Measurements from ENCODE around the gene DYNLT4. TPM values are rescaled to one million over a fixed set of nuclear protein-coding genes. Genes with fewer than 3 reads are reported as not detected.

Gene DYNLT4
- total and polyA plus RNA-seq, 10 donors: 0.15 to 2.1 (median 0.82) TPM; not detected in 3

- H3K36me3 ChIP-seq: no peaks in the 10 kb centered on the region
- no peak overlapping the region for H3K4me3 ChIP-seq
- intact Hi-C loops (cut with DNase I; ENCODE audit: low total_unique reads): no loop called here
- H3K4me1 ChIP-seq: peaks cover 0 to 7% (median 6%) of the 10 kb centered on the region in 6 donors
- no peak overlapping the region for H3K27ac ChIP-seq
- TF ChIP-seq CTCF (IDR thresholded peaks at IDR 0.05 in 8 of 11, conservative IDR thresholded peaks at IDR 0.05 in 3 of 11) (no peak), POLR2AphosphoS5 (IDR thresholded peaks at IDR 0.05) (no peak), POLR2A (IDR thresholded peaks at IDR 0.05) (no peak)
- no peaks in the 10 kb centered on the region for H3K9me3 ChIP-seq
- H3K27me3 ChIP-seq (replicated peaks in 1 of 7): no peaks in the 10 kb centered on the region
- WGBS, 5 donors: 73 to 84% (median 75%) methylated on average over 7 of the region's 7 CpGs
- peak; percentile 61 for DNase-seq
These were observed 16.0 kb downstream of the DYNLT4 start for GRCh38 chr1:44790968-44791801.

- intact Hi-C loops (cut with DNase I; ENCODE audit: low total_unique reads): loop anchor here (5.0 to 10.0 kb wide), 2 partner anchors 34 to 53 kb away; partner anchors contain the start of genes KIF2C and RNU5D-1
- Histone ChIP-seq H3K27me3 (replicated peaks in 1 of 7) (no peaks in the 10 kb centered on the region), H3K9me3 (no peaks in the 10 kb centered on the region), H3K4me1 (peaks cover 12 to 36% (median 35%) of the 10 kb centered on the region in 6 donors), H3K36me3 (no peaks in the 10 kb centered on the region), H3K4me3 (no peak within 1 kb of the TSS), H3K27ac (peak within 1 kb of the TSS in 2 of 8 donors; percentile 5 to 73)
- DNase-seq: no peak
- WGBS, 5 donors: 63 to 86% (median 77%) methylated on average over 3 to 9 of the region's 9 CpGs
- TF ChIP-seq CTCF (IDR thresholded peaks at IDR 0.05 in 8 of 11, conservative IDR thresholded peaks at IDR 0.05 in 3 of 11): no peak
- no peak for TF ChIP-seq POLR2A (IDR thresholded peaks at IDR 0.05)
- TF ChIP-seq POLR2AphosphoS5 (IDR thresholded peaks at IDR 0.05): no peak
These were observed 18.9 kb downstream of the DYNLT4 start, which contains the start of gene BEST4 for GRCh38 chr1:44788120-44788860. Gene BEST4 (minus strand): TSS chr1:44788170. CDS start chr1:44787705, 465 bp downstream.

- Histone ChIP-seq H3K36me3 (no peaks in the 10 kb centered on the region), H3K27me3 (replicated peaks in 1 of 7) (no peaks in the 10 kb centered on the region), H3K4me1 (peaks cover 12 to 44% (median 40%) of the 10 kb centered on the region in 6 donors), H3K9me3 (no peaks in the 10 kb centered on the region), H3K27ac (peak overlapping the region in 1 of 8 donors; percentile 5), H3K4me3 (no peak overlapping the region)
- TF ChIP-seq POLR2A (IDR thresholded peaks at IDR 0.05): no peak
- TF ChIP-seq POLR2AphosphoS5 (IDR thresholded peaks at IDR 0.05): no peak
- no peak for TF ChIP-seq CTCF (IDR thresholded peaks at IDR 0.05 in 8 of 11, conservative IDR thresholded peaks at IDR 0.05 in 3 of 11)
- no peak for DNase-seq
- intact Hi-C loops (cut with DNase I; ENCODE audit: low total_unique reads): loop anchor here (5.0 to 10.0 kb wide), 2 partner anchors 35 to 53 kb away; partner anchors contain the start of genes KIF2C and RNU5D-1
- 91 to 98% (median 97%) methylated on average over 10 of the region's 10 CpGs for WGBS, 5 donors
These were observed 19.6 kb downstream of the DYNLT4 start for GRCh38 chr1:44787506-44787905.

Measured in spleen (tissue), 11 donors.